Osteoblast (primary cell): ENCODE data around the gene RBM44. TPM values are rescaled to one million over a fixed set of nuclear protein-coding genes. Genes with fewer than 3 reads are reported as not detected.

Experiments used
- DNase-seq: peaks from one replicate; pipeline ENCODE4 v3.0.0; 2011; ENCODE audit warnings: low spot score, mixed read lengths; ENCODE audit not compliant: insufficient read length; ENCODE audit errors: missing footprints
- H2AFZ ChIP-seq: 2 replicates; pipeline ENCODE4 v1.6.0; 2011; ENCODE audit warnings: mild to moderate bottlenecking, low read length
- H3K27ac ChIP-seq: 2 replicates; pipeline ENCODE4 v1.5.1; 2011; ENCODE audit warnings: mild to moderate bottlenecking, low read depth, low read length, moderate library complexity
- H3K27me3 ChIP-seq: 2 replicates; pipeline ENCODE4 v1.6.0; 2012; ENCODE audit warnings: mild to moderate bottlenecking, control low read depth, inconsistent platforms, low read length, moderate library complexity; ENCODE audit not compliant: insufficient read depth
- H3K36me3 ChIP-seq: 2 replicates; pipeline ENCODE4 v1.5.1; 2011; ENCODE audit warnings: mild to moderate bottlenecking, low read length, control low read depth, moderate library complexity; ENCODE audit not compliant: insufficient read depth
- H3K4me1 ChIP-seq: 2 replicates; pipeline ENCODE4 v1.5.1; 2011; ENCODE audit warnings: mild to moderate bottlenecking, low read length, control low read depth, moderate library complexity; ENCODE audit not compliant: insufficient read depth
- H3K4me2 ChIP-seq: 2 replicates; pipeline ENCODE4 v1.6.0; 2011; ENCODE audit warnings: mild to moderate bottlenecking, low read length; ENCODE audit not compliant: insufficient read depth
- H3K4me3 ChIP-seq: fragments of 200-600 bp; sonication (generic); 3 replicates; pipeline ENCODE4 v1.5.1; 2012; ENCODE audit warnings: mild to moderate bottlenecking, low read length, inconsistent platforms; ENCODE audit not compliant: insufficient read depth
- H3K79me2 ChIP-seq: 2 replicates; pipeline ENCODE4 v1.6.0; 2012; ENCODE audit warnings: mild to moderate bottlenecking, low read length, control low read depth, inconsistent platforms; ENCODE audit not compliant: insufficient read depth
- H3K9me3 ChIP-seq: 2 replicates; pipeline ENCODE4 v1.5.1; 2011; ENCODE audit warnings: low read depth, low read length, control low read depth
- H4K20me1 ChIP-seq: 2 replicates; pipeline ENCODE4 v1.6.0; 2012; ENCODE audit warnings: mild to moderate bottlenecking, low read length, control low read depth; ENCODE audit not compliant: insufficient read depth
- CTCF ChIP-seq: IDR thresholded peaks from 2 replicates; pipeline ENCODE4 v1.5.1; 2011; ENCODE audit warnings: mild to moderate bottlenecking, low read depth, low read length, moderate library complexity; ENCODE audit errors: extremely low read depth
- total RNA-seq: library from RNA; depleted of rRNA; stranded (reverse); fragments of >200 nt; gene quantifications from 2 replicates; pipeline ENCODE4 v1.2.3, GENCODE V29; 2012

The RBM44 gene
- total RNA-seq, 1 donor: 0.72 TPM

GRCh38 chr2:237806334-237806733 lies 7.8 kb downstream of the RBM44 start:
- Histone ChIP-seq H3K27ac (no peak overlapping the region), H2AFZ (no peak overlapping the region), H3K4me3 (no peak overlapping the region), H3K4me1 (no peaks in the 10 kb centered on the region), H3K79me2 (no peaks in the 10 kb centered on the region), H3K4me2 (no peak overlapping the region), H3K27me3 (peaks cover 26% of the 10 kb centered on the region), H4K20me1 (no peaks in the 10 kb centered on the region), H3K36me3 (no peaks in the 10 kb centered on the region), H3K9me3 (no peaks in the 10 kb centered on the region)
- TF ChIP-seq CTCF: no peak
- DNase-seq: no peak

GRCh38 chr2:237815637-237816036 lies 17.1 kb downstream of the RBM44 start:
- TF ChIP-seq CTCF: no peak
- Histone ChIP-seq H2AFZ (no peak overlapping the region), H3K27ac (no peak overlapping the region), H3K4me1 (peaks cover 3% of the 10 kb centered on the region), H3K4me2 (no peak overlapping the region), H4K20me1 (no peaks in the 10 kb centered on the region), H3K27me3 (peaks cover 28% of the 10 kb centered on the region), H3K79me2 (no peaks in the 10 kb centered on the region), H3K4me3 (no peak overlapping the region), H3K9me3 (no peaks in the 10 kb centered on the region), H3K36me3 (no peaks in the 10 kb centered on the region)
- DNase-seq: no peak

DNA sequence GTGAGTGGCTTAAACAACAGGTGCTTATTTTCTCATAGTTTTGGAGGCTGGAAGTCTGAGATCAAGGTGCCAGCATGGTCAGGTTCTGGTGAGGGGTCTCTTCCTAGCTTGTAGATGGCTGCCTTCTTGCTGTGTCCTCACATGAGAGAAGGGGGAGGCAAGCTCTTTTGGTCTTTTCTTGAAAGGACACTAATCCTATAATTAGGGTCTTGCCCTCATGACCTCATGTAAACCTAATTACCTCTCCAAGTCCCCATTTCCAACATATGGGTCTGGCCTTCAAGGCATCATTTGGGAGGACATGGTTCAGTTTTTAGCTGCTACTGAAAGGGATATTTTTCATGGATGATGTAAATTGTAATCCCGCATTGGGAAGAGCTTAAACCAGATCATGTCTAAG lies 18.0 kb downstream of the RBM44 start:
- no peaks in the 10 kb centered on the region for H3K9me3 ChIP-seq
- TF ChIP-seq CTCF: no peak
- DNase-seq: no peak
- H3K27me3 ChIP-seq: peaks cover 19% of the 10 kb centered on the region
- peaks cover 3% of the 10 kb centered on the region for H3K4me1 ChIP-seq
- H4K20me1 ChIP-seq: no peaks in the 10 kb centered on the region
- H2AFZ ChIP-seq: no peak overlapping the region
- no peaks in the 10 kb centered on the region for H3K79me2 ChIP-seq
- H3K27ac ChIP-seq: no peak overlapping the region
- H3K4me3 ChIP-seq: no peak overlapping the region
- no peak overlapping the region for H3K4me2 ChIP-seq
- no peaks in the 10 kb centered on the region for H3K36me3 ChIP-seq

- Histone ChIP-seq H3K9me3 (no peaks in the 10 kb centered on the region), H3K4me3 (peak overlapping the region; percentile 8), H4K20me1 (no peaks in the 10 kb centered on the region), H3K27me3 (peaks cover 9% of the 10 kb centered on the region), H2AFZ (no peak overlapping the region), H3K27ac (no peak overlapping the region), H3K79me2 (no peaks in the 10 kb centered on the region), H3K4me1 (peaks cover 3% of the 10 kb centered on the region), H3K4me2 (peak overlapping the region; percentile 47), H3K36me3 (no peaks in the 10 kb centered on the region)
- TF ChIP-seq CTCF: no peak
- DNase-seq: no peak
These were observed 19.5 kb downstream of the RBM44 start for GRCh38 chr2:237818066-237818473.
